ENCODE results near the gene PTK6.

PTK6 gene

GRCh38 chr20:63557481-63557891 is 20.3 kb upstream of the PTK6 start:
- no peak for DNase-seq (ENCODE audit: low spot score)

DNA sequence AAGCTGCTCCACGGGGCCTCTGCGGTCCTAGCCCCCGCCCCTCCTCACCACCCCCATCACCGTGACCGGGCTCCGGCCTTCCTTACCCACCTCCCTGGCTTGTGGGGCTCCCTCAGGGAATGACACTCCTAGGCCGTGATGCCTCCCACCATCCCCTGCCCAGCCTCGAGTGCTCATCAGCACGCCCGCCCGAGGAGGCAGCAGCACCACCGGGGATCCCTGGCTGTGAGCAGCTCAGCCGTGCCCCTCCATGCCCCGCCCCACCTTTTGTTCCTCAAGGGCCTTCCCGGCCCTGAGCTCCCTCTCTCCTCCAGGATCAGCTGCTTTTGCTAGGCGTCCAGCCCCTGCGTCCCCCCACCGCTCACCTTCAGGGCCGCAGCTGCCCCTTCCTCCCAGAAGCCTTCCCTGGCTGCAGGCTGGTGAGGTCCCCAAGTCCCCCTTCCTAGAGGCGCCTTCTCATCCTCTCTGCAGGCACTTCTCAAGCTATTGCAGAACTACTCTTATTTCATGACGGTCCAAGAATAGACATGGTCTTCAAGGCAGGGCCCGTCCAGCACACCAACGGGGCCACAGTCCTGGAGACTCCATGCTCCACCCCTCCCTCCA is 19.8 kb upstream of the PTK6 start:
- DNase-seq (ENCODE audit: low spot score), result no peak

DNA sequence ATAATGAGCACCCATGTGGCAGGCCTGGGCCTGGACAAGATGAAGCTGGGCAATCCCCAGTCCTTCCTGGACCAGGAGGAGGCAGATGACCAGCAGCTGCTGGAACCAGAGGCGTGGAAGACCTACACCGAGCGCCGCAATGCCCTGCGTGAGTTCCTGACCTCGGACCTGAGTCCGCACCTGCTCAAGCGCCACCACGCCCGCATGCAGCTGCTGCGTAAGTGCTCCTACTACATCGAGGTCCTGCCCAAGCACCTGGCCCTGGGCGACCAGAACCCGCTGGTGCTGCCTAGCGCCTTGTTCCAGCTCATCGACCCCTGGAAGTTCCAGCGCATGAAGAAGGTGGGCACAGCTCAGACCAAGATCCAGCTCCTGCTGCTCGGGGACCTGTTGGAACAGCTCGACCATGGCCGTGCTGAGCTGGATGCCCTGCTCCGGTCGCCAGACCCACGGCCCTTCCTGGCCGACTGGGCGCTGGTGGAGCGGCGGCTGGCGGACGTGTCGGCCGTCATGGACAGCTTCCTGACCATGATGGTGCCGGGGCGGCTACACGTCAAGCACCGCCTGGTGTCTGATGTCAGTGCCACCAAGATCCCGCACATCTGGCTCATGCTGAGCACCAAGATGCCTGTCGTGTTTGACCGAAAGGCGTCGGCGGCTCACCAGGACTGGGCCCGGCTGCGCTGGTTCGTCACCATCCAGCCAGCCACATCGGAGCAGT is 18.6 kb upstream of the PTK6 start:
- no peak for DNase-seq (ENCODE audit: low spot score)

DNA sequence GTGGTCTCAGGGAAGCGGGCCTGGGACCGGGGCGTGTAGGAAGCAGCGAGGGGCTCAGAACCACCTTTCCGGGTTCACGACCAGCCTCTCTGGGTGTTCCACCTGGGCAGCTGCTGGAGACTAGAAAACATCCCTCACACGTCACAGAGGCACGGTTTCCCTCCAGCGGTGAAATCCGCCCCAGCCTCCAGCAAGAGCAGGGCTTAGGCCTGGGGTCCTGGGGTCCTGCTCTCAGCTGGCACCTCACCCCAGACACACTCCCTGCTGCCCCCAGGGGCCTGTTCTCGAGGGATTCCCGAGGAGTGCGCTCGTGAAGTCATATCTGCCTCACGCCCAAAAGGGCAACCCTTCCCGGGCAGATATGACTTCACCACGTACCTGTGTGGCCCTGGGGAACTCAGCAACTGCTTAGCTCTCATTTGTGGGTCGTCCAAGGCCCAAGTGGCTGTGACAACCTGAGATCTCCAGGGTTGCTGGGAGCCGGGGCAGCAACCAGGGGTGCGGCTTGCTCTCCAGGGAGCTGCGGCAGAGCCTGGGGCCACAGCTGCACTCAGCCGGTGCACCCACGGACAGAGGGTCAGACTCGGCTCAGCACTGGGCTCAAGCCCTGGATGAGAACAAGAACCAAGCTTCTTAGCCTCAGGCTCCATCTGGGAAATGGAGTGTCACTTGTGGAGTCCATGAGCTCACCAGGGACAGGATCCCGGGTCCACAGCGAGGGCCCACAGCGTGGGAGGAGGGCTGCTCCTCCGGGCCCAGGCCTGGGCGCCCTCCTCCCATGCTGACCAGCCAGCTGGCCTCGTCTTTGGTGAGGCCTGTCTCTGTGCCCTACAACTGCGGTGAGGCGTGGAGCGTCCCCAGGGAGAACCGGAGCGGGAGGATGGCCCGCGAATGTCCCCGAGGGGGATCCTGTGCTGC is 17.4 kb upstream of the PTK6 start:
- no peak for DNase-seq (ENCODE audit: low spot score)

- DNase-seq (ENCODE audit: low spot score), result peak; percentile 65
These were observed 16.7 kb upstream of the PTK6 start, which contains the start of gene FNDC11 for GRCh38 chr20:63553933-63554290. TSS of gene FNDC11 (plus strand) at chr20:63554159. CDS start at chr20:63555664, 1,505 bp downstream.

DNA sequence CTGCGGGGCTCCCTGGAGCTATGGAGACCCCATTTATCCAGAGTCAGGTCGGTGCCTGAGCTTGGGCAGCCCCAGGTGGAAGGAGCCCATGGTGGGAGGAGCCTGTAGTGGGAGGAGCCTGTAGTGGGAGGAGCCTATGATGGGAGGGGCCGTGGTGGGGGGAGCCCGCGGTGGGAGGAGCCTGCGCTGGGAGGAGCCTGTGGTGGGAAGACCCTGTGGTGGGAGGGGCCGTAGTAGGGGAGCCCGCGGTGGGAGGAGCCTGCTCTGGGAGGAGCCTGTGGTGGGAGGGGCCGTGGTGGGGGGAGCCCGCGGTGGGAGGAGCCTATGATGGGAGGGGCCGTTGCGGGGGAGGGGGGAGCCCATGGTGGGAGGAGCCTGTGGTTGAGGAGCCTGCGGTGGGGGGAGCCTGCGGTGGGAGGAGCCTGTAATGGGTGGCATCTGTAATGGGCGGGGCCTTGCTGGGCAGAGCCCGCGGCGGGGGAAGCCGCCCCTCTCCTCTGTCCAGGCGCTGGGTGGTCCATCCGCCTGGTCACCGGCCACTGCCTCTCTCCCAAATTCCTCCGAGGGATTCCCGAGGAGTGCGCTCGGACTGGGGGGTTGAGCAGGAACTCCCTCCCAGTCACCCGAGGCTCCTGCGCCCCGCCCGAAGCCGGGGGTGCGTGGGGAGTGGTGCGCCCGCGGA is 16.2 kb upstream of the PTK6 start:
- peak; percentile 88 for DNase-seq (ENCODE audit: low spot score)

GRCh38 chr20:63552481-63553249 is 15.5 kb upstream of the PTK6 start:
- no peak for DNase-seq (ENCODE audit: low spot score)

- DNase-seq (ENCODE audit: low spot score), result no peak
These were observed 13.9 kb upstream of the PTK6 start for GRCh38 chr20:63551068-63551467.

DNA sequence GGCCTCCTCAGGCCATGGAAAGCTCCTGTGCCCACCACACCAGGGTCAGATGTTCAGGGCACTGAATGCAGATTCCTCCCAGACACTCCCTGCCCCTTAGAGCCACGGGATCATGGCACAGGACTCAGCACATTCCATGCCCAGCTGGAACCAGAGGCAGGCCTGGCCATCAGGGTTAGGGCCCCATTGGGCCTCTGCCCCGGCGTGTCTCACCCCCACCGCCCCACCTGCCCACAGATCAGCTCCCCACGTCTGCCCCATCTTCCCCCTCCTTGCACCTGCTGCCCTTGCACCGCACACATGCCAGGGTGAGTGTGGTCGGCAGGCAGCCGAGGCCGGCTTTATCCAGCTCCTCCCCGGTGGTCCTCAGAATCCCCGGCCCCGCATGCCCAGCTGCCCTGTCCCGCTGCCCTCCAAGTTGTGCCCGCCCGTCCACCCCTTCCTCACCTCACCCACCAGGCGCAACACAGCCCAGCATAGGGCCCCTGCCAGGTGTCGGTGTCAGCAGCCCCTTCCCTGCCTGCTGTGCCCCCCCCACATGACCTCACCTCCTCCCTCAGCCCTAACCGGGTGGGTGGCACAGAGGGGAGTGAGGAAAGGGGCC is 12.6 kb upstream of the PTK6 start:
- no peak for DNase-seq (ENCODE audit: low spot score)

GRCh38 chr20:63549019-63549418 is 11.8 kb upstream of the PTK6 start:
- DNase-seq (ENCODE audit: low spot score), result no peak

DNA sequence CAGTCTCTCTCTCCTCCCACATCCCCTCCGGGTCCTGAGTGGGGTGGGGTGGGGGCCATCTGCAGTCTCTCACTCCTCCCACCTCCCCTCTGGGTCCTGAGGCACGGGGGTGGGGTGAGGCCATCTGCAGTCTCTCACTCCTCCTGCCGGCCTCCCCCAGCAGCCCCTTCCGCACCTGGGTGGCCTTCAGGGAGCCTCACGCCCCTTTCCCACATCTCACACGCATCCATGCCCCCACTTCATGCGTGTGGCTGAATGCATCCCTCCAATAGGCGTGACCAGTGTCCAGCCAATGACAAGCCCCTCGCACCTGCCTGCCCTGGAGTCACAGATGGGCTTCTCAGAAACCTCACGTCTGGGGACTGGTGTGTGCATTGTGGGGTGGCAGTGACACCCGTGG is 11.4 kb upstream of the PTK6 start:
- no peak for DNase-seq (ENCODE audit: low spot score)

DNA sequence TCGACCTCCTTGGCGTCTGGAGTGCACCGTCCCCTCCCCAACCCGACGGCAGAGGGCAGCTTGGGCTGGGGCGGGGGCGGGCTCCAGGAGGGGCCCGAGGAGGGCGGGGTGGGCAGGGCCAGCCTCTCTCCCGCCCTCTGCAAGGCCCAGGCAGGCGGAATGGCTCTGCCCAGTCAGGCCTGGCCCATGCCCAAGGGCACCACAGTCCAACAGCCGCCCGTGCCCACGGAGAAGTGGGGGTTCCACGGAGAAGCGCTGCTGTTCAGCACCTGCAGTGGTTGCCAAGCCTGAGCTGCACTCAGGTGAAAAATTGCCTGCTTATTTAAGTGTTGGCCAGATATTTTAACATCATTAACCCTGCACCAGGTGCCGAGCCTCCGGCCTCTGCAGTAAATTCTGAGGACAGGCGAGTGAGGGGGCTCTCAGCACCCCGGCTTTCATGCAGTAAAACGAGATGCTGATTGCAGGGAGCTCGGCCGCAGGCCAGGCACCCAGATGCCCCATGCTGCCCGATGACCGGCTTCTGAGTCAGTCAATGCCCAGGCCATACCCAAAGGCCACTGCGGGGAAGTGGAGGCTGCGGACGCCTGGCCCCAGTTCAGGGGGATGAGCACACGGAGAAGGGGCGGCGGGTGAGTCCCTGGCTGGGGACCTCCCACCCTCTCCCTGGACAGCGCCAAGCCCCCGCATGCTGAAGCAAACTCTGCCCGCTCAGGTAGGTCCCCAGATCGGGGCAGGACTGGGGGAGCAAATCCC is 10.7 kb upstream of the PTK6 start, which contains the start of gene SRMS:
Gene SRMS (minus strand): TSS at position 25 of the 756 bp plus-strand sequence. CDS start 286 bp downstream, outside the sequence.
- no peak for DNase-seq (ENCODE audit: low spot score)

- DNase-seq (ENCODE audit: low spot score), result no peak
These were observed 10.0 kb upstream of the PTK6 start for GRCh38 chr20:63546956-63547724.

GRCh38 chr20:63546256-63546955 is 9.2 kb upstream of the PTK6 start:
- DNase-seq (ENCODE audit: low spot score), result no peak

- no peak for DNase-seq (ENCODE audit: low spot score)
These were observed 8.6 kb upstream of the PTK6 start for GRCh38 chr20:63545814-63546213.

DNA sequence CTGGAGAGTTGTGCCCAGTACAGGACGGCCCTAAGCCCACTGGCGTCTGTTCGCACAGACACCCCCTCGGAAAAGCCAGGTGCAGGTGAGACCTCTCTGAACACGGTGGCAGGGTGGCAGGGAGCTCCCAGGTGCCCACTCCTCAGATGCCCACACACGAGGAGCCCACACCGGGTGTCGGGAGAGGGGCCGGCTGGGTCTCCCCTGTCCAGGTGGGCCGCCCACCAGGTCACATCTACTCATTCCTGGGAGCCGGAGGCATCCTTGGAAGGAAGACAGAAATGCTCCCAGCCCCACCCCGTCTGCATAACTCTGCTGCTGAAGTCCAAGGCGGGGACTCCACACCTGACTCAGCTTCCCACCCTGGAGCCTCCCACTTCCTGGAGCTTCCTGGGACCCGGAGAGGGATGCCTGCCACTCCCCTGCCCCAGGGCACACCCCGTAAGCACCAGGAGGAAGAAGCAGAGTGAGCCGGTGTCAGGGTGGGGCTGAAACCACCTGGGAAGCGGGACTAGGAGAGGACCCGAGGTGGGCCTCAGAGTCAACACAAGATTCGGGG is 7.9 kb upstream of the PTK6 start:
- no peak for DNase-seq (ENCODE audit: low spot score)

GRCh38 chr20:63544241-63544957 is 7.2 kb upstream of the PTK6 start:
- no peak for DNase-seq (ENCODE audit: low spot score)

- DNase-seq (ENCODE audit: low spot score), result no peak
These were observed 6.6 kb upstream of the PTK6 start for GRCh38 chr20:63543733-63544132.

Measured in D341Med (cell line).